Hypothalamus (tissue), 51 donors: Measurements from ENCODE around the gene RRAD.

ENCODE experiments used
- DNase-seq, 51 donors: peaks; one replicate each; lab custom pipeline; 2025; lab: John Stamatoyannopoulos, UW

The RRAD gene

GRCh38 chr16:66886914-66887313 lies 38.4 kb downstream of the RRAD start:
- DNase-seq = no peak

GRCh38 chr16:66886321-66886720 lies 39.0 kb downstream of the RRAD start:
- DNase-seq = no peak

- peak in 1 of 51 donors; percentile 9 for DNase-seq
Measured at GRCh38 chr16:66885491-66885890, 39.8 kb downstream of the RRAD start.

GRCh38 chr16:66882702-66883101 lies 42.6 kb downstream of the RRAD start:
- no peak for DNase-seq

GRCh38 chr16:66881964-66882508 lies 43.3 kb downstream of the RRAD start:
- DNase-seq = no peak

GRCh38 chr16:66881560-66881959 lies 43.8 kb downstream of the RRAD start:
- DNase-seq = no peak

GRCh38 chr16:66881014-66881417 lies 44.3 kb downstream of the RRAD start:
- DNase-seq = peak in 1 of 51 donors; percentile 43

- DNase-seq = peak; percentile 26 to 97 (median 91)
Measured at GRCh38 chr16:66880288-66881013, 44.9 kb downstream of the RRAD start, which contains the start of gene PDP2. TSS of gene PDP2 (plus strand) at chr16:66880515. CDS start at chr16:66884285, 3,770 bp downstream.

GRCh38 chr16:66878067-66878466 lies 47.3 kb downstream of the RRAD start:
- peak in 1 of 51 donors; percentile 23 for DNase-seq

GRCh38 chr16:66874079-66874775 lies 51.1 kb downstream of the RRAD start:
- DNase-seq = peak in 1 of 51 donors; percentile 3

- no peak for DNase-seq
Measured at GRCh38 chr16:66873685-66874055, 51.7 kb downstream of the RRAD start.

- DNase-seq = peak in 50 of 51 donors; percentile 35 to 90 (median 72)
Measured at GRCh38 chr16:66872943-66873684, 52.2 kb downstream of the RRAD start.

GRCh38 chr16:66872559-66872942 lies 52.8 kb downstream of the RRAD start:
- DNase-seq = no peak

GRCh38 chr16:66871840-66872239 lies 53.5 kb downstream of the RRAD start:
- no peak for DNase-seq
